Fibroblast of lung (primary cell): Measurements from ENCODE around the gene ACLY.

Experiments
- EZH2 ChIP-seq: IDR thresholded peaks from 2 replicates; pipeline ENCODE4 v1.5.1; 2012; ENCODE audit warnings: low read length, control low read depth, mild to moderate bottlenecking; ENCODE audit errors: missing control alignments
- TF ChIP-seq, protein P1 (sequence below), 2 donors: IDR thresholded peaks in 1 of 2; conservative IDR thresholded peaks in 1 of 2; 1 replicate in 1 of 2; 2 replicates in 1 of 2; pipeline ENCODE4 v1.5.1; 2011 to 2012; ENCODE audit warnings: low read length in 2 of 2, control low read depth in 1 of 2, inconsistent platforms in 1 of 2, low read depth in 1 of 2, mild to moderate bottlenecking in 1 of 2

DNA sequence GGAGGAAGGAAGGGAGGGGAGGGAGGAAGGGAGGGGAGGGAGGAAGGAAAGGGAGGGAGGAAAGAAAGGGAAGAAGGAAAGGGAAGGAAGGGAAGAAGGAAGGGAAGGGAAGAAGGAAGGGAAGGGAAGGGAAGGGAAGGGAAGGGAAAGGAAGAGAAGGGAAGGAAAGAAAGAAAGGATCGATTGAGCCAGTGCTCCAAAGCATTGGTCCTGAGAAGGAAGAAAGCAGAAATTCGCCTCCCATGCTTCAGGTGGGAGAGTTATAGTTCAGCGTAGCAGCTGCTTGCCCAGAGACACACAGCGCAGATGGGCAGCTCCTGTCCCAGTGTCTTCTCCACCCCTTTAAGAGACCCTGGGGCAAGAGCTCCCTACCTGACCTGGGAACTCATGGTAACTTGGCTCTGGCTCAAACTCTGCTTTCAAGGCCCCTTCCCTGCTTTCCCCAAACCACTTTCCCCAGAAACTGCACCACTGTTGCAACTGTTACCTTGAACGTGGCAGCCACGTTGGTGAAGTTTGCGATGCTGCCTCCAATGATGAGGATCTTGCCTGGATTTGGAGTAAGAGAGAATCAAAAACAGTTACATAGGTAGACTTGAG lies 14.4 kb downstream of the ACLY start:
- TF ChIP-seq EZH2, result no peak
- TF ChIP-seq, protein P1, sequence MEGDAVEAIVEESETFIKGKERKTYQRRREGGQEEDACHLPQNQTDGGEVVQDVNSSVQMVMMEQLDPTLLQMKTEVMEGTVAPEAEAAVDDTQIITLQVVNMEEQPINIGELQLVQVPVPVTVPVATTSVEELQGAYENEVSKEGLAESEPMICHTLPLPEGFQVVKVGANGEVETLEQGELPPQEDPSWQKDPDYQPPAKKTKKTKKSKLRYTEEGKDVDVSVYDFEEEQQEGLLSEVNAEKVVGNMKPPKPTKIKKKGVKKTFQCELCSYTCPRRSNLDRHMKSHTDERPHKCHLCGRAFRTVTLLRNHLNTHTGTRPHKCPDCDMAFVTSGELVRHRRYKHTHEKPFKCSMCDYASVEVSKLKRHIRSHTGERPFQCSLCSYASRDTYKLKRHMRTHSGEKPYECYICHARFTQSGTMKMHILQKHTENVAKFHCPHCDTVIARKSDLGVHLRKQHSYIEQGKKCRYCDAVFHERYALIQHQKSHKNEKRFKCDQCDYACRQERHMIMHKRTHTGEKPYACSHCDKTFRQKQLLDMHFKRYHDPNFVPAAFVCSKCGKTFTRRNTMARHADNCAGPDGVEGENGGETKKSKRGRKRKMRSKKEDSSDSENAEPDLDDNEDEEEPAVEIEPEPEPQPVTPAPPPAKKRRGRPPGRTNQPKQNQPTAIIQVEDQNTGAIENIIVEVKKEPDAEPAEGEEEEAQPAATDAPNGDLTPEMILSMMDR (conservative IDR thresholded peaks at IDR 0.05 in 1 of 2, IDR thresholded peaks at IDR 0.05 in 1 of 2; ENCODE audit: low read depth in 1 of 2, low read length in 2 of 2), result no peak
